Stimulated activated CD8-positive, alpha-beta memory T cell treated with anti-CD3 and anti-CD28 coated beads, Interleukin-12 subunit alpha, Interleukin-12 subunit beta, amount 100 ng/mL, for 24 hours (primary cell): Measurements from ENCODE around the gene ZNF496.
"Not testable (repeated sequence)": the region's sequence is repeated elsewhere in the genome, so short reads cannot be mapped to it uniquely, and the experiment has no call there.

ENCODE experiments used
- DNase-seq: peaks from one replicate; pipeline ENCODE4 v3.0.0-alpha.2; 2020; ENCODE audit errors: extremely low read depth

The ZNF496 gene

DNA sequence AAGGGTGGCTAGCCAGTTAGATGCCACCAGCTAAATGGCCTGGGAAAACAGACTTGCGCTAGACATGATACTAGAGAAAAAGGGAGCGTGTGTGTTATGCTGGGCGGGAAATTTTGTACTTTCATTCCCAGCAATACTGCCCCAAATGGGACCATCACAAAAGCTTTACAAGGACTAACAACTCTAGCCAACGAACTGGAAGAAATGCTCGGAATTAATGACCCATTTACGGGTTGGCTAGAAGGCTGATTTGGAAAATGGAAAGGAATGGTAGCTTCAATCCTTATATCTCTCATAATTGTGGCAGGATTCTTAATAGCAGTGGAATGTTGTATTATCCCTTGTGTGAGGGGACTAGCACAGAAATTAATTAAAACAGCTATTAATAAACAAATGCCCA, 27.9 kb upstream of the ZNF496 start:
- DNase-seq, result no peak

DNA sequence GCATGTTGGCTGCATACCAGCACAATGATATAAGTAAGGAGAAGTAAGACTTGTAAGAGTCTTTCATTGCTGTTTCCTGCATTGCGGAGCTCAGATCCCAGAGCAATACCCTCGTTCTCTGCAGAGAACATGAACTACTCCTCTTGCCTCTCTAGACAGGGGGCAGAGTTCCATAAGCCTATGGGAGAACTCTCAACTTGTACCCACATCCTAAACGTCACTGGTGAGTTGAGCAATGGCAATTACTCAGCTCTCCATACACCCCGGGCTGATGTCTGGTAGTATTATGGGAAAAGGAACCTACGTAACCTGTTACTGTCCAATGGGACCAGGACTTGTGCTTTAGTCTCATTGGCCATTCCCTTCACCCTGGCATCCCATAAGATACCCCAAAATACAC, 27.3 kb upstream of the ZNF496 start:
- DNase-seq, result no peak

DNA sequence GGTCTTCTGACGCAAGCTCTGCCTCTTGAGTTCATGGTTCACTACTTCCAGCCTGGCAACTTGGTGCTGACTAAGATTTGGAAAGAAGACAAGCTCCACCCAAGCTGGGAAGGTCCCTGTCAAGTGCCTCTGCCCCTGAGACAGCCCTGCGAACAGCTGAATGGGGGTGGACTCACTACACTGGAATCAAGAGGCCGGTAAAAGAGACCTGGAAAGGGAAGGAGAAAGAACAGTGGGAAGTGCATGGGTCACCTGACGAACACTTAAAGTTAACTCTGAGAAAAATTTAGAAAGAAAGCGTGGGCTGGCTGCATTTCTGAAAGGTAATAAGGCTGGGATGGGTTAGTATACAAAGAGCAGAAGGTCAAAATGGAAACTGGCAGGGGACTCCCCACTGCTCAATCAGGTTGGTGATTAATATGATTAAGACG, 26.1 kb upstream of the ZNF496 start:
- no peak for DNase-seq

DNA sequence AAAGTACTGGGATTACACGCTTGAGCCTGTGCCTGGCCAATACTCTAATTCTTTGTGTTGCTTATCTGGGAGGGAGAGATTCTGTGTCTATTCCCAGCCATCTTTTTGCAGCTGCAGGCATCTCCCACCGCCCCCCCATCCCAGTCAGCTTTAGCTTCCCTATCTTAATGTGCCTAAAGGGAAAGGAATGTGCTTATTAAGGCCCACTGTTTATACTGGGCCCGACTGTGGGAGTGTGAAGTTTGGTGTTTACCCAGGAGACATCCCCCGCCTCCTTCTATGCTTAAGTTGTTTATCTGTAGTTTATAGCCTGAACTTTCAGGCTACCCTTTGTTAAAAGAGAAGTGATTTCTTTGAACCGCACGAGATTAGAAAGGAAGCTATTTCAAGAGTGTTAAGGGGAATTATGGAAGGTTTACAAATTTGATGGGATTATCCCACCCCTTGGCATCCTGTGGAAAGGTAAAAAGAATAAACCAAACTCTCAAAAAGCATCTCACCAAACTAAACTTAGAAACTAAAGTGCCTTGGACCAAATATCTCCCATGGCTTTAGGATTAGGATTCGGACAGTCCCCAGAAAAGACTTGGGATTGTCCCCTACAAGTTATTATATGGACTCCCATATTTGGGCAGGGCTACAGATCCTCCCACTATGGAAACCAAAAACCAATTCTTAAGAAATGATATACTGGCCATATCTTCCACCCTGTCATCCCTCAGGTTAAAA, 25.5 kb upstream of the ZNF496 start:
- no peak for DNase-seq

DNA sequence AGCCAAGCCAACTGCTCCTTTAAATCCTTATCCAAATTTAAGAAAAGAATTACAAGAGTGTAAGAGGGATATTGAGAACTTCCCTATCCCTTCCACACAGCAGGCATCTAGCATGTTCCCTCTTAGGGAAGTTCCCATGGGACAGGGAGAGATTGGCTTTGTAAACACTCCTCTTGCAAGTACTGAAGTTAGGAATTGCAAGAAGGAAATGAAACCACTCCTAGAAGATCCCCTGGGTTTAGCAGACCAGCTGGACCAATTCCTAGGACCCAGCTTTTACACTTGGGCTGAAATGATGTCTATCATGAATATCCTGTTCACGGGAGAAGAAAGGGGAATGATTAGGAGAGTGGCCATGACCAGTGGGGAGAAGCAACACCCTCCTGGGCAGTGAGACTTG, 23.5 kb upstream of the ZNF496 start:
- not testable (repeated sequence) for DNase-seq

DNA sequence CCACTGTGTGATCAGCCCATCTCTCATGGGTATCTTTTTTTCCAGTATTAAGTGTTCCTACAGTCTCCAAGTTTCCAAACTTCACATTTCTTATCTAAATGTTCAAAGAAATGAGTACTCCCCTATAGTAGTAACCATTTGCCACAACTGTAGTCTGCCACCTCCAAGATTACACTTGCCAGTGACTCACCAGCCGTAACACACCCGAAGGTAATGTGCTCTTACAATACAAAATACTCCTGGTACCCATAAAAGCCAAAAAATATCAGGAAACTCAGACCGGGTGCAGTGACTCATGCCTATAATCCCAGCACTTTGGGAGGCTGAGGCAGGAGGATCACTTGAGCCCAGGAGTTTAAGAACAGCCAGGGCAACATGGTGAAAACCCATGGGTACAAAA, 20.5 kb upstream of the ZNF496 start:
- no peak for DNase-seq

DNA sequence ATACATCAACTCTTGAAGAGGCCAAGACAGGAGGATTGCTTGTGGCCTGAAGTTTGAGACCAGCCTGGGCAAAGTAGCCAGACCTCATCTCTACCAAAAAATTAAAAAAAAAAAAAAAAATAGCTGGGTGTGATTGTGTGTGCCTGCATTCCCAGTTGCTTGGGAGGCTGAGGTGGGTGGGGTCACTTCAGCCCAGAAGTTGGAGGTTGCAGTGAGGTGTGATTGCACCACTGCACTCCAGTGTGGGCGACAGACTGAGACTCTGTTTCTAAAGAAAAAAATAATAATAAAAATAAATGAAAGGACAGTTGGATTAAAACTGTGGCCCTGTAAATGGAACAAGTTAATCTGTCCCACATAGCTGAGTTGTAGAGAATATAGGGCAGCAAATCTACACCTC, 18.9 kb upstream of the ZNF496 start:
- DNase-seq, result no peak

DNA sequence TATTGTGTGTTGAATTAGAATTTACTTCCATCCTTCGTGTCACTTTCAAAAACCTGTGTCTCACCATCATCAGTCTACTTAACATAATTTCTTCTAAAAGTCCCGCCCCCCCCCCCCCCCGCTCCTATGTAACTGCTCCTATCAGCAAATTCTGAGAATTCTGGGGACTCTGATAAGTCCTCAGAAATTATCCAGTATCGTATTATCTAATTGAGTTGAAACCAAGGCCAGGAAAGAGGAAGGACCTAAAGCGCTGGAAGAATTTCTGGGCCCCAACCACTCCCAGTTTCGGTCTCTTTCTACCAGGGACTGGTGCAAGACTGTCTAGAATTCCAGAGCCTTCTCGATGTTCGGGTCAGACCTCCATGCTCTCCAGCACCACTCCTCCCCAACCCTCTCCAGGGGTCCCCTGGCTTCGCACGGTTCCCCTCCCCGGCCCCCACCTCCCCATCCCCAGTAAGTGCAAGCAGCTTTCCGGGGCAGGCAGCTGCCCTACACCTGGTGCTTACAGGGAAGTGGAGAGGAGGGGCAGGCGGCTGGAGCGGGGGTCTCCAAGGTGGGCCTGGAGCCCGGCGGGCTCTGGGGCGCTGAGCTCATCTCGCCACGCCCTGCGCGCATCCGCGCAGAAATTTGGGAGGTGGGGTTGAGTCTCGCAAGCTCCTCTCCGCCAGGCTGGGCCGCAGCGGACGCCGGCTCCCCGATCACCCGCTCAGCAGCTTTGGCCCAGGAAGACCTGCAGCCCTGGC, 16.0 kb upstream of the ZNF496 start:
- no peak for DNase-seq

GRCh38 chr1:247345881-247346280, 14.2 kb upstream of the ZNF496 start:
- no peak for DNase-seq

GRCh38 chr1:247343801-247344200, 12.1 kb upstream of the ZNF496 start:
- DNase-seq, result no peak

DNA sequence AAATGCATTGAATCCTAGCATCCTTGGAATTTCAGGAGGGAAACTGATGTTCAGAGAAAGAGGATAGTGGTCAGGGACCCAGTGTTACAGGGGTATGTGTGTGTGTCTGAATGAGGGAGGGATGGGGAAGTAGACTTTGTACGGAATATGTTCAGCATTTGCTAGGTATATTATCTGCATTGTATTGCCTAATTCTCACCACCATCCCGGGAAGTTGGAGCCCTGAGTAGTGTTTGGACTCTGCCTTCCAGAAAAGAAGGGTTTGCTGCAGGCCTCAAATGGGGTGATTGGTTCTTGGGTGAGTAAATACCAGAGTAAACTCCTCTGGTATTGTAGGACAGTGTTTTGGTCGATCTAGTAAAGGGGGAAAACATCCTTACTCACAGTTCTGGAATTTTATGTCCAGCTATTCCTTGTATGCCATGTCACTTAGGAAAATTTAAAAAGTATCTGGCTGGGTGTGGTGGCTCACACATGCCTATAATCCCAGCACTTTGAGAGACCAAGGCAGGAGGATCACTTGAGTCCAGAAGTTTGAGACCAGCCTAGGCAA, 7.1 kb upstream of the ZNF496 start:
- DNase-seq, result no peak

DNA sequence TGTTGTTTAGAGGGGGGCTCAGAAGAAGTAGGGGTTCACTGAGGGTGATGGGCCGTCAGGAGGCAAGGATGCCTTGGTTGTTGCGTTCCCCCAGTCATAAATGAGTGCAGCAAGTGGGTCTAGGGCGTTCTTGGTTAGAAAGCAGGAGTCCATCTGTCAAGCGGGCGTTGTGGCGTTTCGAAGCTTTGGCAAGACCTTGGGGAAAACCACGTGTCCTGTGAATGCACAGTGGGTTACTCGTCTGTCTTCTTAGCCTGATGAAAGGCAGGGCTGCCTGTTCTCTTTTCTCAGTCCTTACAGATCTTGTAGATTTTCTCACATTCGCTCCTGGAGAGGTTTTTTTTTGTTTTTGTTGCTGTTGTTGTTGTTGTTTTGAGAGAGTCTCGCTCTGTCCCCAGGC, 6.3 kb upstream of the ZNF496 start:
- no peak for DNase-seq

DNA sequence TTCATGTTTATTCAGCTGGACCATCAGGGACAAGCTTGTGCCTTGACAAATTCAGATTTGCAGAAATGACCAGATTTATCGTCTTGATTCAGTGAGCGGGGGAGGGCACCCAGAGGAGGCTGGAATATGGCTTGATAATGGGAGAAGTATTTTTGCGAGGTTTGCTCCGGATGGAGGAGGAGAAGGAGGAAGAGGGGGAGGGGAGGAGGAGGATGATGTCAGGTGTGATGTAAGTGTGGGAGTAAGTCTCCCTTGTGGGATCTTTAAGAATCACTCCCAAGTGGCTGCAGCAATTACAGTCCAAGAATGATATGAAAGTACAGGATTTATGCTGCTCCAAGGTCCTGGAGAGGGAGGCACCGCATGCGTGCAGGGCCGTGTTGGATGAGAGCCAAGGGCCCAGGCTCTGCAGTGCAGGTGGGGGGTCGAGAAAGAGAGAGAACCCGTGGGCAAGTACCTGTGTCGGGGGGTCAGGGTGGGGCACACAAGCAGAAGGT, 5.6 kb upstream of the ZNF496 start:
- no peak for DNase-seq

DNA sequence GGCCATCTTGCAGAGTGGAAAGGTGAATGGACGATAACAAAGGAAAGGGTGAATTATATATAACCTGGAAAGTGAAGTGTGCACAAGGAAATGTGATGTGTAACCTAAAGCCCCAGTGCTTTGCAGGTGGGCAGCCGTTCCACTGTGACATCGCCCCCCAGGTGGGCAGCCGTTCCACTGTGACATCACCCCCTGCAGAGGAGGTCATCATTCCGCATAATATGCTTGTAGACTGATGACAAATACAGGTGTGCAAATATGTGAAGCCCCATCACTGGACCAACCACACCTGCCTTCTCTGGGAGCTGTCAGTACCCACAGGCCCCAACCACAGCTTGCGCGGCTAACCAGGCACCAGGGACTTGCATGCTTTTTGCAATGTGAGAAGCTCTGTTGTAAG, 4.7 kb upstream of the ZNF496 start:
- DNase-seq, result no peak

- no peak for DNase-seq
Measured at GRCh38 chr1:247335882-247336281, 4.2 kb upstream of the ZNF496 start.

DNA sequence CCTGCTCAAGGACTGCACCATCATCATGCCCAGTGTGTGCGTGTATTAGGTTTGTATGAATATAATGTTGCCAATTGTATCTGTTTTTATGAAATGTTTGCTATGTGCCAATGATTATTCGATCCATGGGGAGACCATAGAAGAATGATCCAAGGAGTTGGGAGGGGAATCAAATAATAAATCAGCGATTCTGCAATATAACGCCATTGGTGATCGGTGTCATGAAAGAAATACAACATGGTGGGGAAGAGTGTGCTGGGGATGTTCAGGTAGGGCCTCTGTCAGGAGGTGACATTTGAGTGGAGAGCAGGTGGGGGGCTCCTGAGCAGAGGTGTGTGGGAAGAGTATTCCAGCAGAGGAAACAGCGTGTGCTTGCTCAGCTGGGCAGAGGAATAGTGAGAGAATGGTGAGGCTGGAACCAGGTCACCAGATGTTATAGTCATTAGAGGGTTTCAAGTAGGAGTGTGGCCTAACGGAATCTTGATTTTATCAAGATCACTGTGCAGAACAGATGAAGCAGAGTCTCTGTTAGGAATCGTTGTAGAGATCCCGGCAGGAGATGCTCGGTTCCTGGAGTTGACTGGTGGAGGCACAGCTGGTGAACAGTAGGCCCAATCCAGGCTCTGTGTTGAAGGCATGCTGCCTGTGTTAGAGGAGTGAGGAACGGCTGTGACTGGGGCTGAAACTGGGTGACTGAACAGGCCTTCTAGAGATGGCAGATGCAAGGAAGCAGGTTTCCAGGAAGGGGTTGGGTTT, 2.9 kb upstream of the ZNF496 start:
- DNase-seq, result no peak

DNA sequence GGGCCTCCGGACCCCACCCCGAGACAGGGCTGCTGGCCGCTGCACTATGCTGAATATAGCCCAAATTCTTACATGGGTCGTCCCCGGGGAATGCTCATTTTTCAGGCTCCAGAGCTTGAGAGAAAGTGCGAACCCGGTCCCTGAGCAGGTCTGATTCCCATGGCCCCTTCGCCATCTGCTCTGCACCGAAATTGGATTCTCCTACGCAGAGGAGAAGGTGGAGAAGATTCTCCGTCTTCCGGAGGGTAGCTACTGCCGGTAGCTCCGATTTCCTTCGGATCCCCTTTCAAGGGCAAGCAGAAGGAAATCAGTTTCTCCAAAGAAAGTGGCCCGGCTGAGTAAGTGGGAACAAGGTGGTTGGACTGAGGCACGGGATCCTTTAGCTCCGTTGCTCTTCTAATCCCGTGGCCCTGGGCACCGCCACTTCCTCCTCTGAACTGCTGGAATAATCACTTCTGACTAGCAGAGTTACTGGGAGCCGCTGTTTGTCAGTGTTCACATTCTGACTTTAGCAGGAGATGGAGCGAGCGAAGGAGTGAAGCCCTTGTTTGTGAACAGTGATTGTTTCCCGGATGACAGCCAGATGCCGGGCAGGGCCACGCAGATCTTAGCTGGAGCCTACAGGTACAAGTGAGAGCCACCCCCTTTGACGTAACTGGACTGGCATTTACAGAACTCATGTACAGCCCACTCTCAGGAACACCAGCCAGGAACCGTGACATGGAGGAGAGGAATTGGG, 1.1 kb upstream of the ZNF496 start:
- DNase-seq, result no peak

DNA sequence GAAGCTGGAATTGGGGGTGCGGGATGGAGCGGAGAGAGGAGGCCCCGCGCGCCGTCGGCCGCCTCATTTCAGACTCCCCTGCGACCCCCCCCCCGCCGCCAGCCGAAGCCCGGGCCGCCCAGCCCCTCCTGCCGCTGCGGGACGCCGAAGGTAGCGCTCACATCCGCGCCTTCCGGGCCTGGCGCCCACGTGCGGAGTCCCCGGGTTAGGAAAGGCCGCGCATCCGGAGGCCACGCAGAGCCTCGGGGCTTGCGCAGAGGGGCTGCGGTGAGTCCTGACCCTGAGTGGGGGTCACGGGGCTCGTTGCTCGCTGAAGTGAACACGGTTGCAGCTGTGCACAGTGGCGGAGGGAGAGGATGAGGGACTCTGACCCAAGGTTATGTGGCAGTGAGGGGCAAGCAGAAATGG, 552 bp upstream of the ZNF496 start:
- no peak for DNase-seq

GRCh38 chr1:247331172-247331524, 519 bp downstream of the ZNF496 start:
- no peak for DNase-seq

DNA sequence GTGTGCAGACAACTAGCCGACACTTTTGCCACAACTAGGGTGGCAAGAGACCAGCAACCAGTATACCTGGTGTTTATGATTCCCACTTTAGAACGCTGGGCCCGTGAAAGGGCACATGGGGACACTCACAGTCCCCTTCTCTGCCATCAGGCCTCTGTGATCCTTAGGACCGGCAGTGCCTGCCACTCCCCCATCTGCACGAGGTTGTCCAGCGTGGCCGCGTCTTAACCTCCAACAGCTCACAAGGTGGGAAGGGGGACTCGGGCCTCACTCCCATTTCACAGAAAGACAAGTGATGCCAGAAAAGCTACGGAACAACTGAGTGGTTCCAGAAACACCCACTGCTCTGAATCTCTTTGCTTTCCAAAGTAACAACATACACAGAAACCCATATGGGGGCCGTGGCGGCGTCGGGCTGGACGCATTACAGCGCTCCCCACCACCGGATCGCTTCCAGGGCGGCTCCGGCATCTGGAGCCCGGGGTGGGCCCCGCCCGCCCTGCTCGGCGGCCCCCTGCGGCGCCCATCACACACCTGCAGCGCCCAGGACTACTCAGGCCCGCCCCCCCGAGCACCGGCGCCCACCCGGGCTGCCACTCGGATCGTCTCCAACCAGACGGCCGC, 1.0 kb downstream of the ZNF496 start:
- no peak for DNase-seq

DNA sequence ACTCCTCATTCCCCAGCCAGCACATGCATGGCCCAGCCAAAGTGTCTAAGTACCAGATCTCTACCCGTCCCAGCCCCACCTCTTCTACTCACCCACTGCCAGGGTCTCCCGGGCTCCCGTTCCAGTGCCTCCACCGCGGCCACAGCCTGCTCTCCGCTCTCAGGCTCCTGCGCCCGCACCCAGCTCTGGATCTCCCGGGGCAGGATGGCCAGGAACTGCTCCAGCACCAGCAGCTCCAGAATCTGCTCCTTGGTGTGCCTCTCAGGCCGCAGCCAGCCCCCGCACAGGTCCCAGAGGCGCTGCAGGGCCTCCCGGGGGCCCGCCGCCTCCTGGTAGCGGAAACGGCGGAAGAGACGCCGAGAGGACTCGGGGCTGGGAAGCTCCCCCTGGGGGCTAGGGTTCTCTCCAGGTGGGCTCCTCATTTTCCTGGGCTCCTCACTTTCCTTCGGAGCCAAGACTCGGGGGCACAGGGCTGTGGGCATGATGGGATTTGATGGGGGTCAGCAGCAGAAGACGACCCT, 2.5 kb downstream of the ZNF496 start:
- no peak for DNase-seq
